SU-DHL-6 (cell line): ENCODE measurements around the gene ACSM6.

Experiments used
- H2AFZ ChIP-seq: fragments of 200-600 bp; sonication (generic); 2 replicates; pipeline ENCODE4 v1.6.1; 2014; ENCODE audit warnings: low read depth, mild to moderate bottlenecking, moderate library complexity, mixed read lengths, antibody characterized with exemption, low read length; ENCODE audit not compliant: severe bottlenecking
- H3F3A ChIP-seq: fragments of 200-600 bp; shearing (Covaris generic); 2 replicates; pipeline ENCODE4 v1.6.0; 2016; ENCODE audit warnings: antibody characterized with exemption, mild to moderate bottlenecking; ENCODE audit not compliant: insufficient read depth
- H3K27ac ChIP-seq: fragments of 200-600 bp; sonication (generic); 2 replicates; pipeline ENCODE4 v1.5.1; 2016; ENCODE audit warnings: low read depth, mild to moderate bottlenecking, low read length, moderate library complexity, mixed read lengths
- H3K27me3 ChIP-seq: fragments of 200-600 bp; sonication (generic), shearing (Covaris generic); 2 replicates; pipeline ENCODE4 v1.6.0; 2014; ENCODE audit warnings: mild to moderate bottlenecking, low read length
- H3K36me3 ChIP-seq: fragments of 200-600 bp; sonication (generic); 2 replicates; pipeline ENCODE4 v1.6.1; 2014; ENCODE audit warnings: mild to moderate bottlenecking, low read length, mixed read lengths
- H3K4me2 ChIP-seq: fragments of 300-600, 200-600 bp; shearing (Covaris generic), sonication (generic); 2 replicates; pipeline ENCODE4 v1.6.0; 2014; ENCODE audit warnings: low read length, low read depth, mild to moderate bottlenecking; ENCODE audit not compliant: poor library complexity, severe bottlenecking
- H3K4me3 ChIP-seq: fragments of 200-600 bp; sonication (generic); 2 replicates; pipeline ENCODE4 v1.5.1; 2014; ENCODE audit warnings: antibody characterized with exemption, low read length, mild to moderate bottlenecking, mixed read lengths; ENCODE audit not compliant: insufficient read depth, poor library complexity, severe bottlenecking
- H3K79me2 ChIP-seq: fragments of 200-600 bp; sonication (generic); 2 replicates; pipeline ENCODE4 v1.6.1; 2014; ENCODE audit warnings: mild to moderate bottlenecking, low read length, moderate library complexity; ENCODE audit not compliant: insufficient read depth
- H3K9ac ChIP-seq: fragments of 200-600 bp; sonication (generic); 2 replicates; pipeline ENCODE4 v1.7.0; 2014; ENCODE audit warnings: mild to moderate bottlenecking, low read length
- H3K9me2 ChIP-seq: fragments of 200-600 bp; sonication (generic); replicated peaks from 2 replicates; pipeline ENCODE4 v1.6.1; 2014; ENCODE audit warnings: low read length; ENCODE audit not compliant: insufficient read depth
- H3K9me3 ChIP-seq: fragments of 200-600 bp; sonication (generic); 2 replicates; pipeline ENCODE4 v1.6.1; 2014; ENCODE audit warnings: low read length, mixed read lengths; ENCODE audit not compliant: insufficient read depth
- H4K20me1 ChIP-seq: fragments of 200-600 bp; sonication (generic); 2 replicates; pipeline ENCODE4 v1.6.1; 2014; ENCODE audit warnings: low read depth, mild to moderate bottlenecking, antibody characterized with exemption, low read length, moderate library complexity, mixed read lengths
- EZH2phosphoT487 ChIP-seq: fragments of 200-600 bp; sonication (generic), shearing (Covaris generic); conservative IDR thresholded peaks from 2 replicates; pipeline ENCODE4 v1.6.1; 2018; ENCODE audit warnings: mild to moderate bottlenecking, antibody characterized with exemption, low read length, moderate library complexity, mixed read lengths
- TF ChIP-seq, protein P1 (sequence below): fragments of 200-600 bp; sonication (generic); IDR thresholded peaks from one replicate; pipeline ENCODE4 v1.5.1; 2017; ENCODE audit warnings: antibody characterized with exemption, mild to moderate bottlenecking, low read length, moderate library complexity; ENCODE audit not compliant: insufficient read depth, poor library complexity, severe bottlenecking

The ACSM6 gene

DNA sequence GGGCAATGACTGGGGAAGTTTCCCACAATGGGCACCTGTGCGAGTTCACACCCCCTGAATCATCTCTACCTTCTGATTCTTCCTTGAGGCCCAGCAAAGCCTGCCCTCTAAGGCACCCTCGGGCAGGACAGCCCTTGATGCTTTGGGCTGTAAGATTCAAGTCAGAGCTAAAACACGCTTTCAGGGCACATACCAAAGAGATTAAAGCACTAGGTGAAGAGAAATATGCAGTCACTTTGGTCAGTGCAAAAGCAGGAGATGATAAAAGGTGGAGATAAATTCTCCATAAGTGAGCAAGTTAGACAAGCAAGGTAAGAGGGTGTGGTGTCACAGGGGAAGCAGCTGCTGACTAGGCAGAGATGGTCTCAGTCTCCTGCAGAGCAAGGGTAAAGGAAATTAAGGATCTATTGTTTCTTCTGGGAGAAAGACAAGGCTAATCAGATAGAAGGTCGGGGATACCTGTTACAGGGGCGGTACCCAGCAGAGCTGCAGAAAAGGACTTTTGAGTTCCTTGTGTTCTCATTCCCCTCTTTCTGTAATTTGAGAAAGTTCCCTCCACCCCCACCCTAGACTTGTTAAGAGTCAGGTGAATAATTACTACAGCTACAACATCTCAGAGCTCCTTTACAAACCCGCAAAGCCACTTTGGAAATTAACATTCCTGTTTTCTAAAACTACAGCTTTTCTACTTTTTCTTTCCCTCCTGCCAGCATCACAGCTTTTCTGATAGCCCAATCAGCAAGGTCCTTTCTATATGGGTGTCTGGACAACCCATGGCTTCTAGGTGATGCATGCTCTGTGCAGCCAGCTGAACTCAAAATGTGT, 70.4 kb downstream of the ACSM6 start:
- Histone ChIP-seq H3K27me3 (no peaks in the 10 kb centered on the region), H3K9ac (no peak overlapping the region), H3K9me3 (no peaks in the 10 kb centered on the region), H3K4me2 (no peak overlapping the region), H3K4me3 (no peak overlapping the region), H3K27ac (no peak overlapping the region), H3K9me2 (no peaks in the 10 kb centered on the region), H4K20me1 (no peaks in the 10 kb centered on the region), H2AFZ (no peak overlapping the region), H3K79me2 (no peaks in the 10 kb centered on the region), H3K36me3 (peaks cover 7% of the 10 kb centered on the region; the same call in 1 of the 2 replicates), H3F3A (no peaks in the 10 kb centered on the region)
- TF ChIP-seq EZH2phosphoT487, result no peak
- TF ChIP-seq, protein P1, sequence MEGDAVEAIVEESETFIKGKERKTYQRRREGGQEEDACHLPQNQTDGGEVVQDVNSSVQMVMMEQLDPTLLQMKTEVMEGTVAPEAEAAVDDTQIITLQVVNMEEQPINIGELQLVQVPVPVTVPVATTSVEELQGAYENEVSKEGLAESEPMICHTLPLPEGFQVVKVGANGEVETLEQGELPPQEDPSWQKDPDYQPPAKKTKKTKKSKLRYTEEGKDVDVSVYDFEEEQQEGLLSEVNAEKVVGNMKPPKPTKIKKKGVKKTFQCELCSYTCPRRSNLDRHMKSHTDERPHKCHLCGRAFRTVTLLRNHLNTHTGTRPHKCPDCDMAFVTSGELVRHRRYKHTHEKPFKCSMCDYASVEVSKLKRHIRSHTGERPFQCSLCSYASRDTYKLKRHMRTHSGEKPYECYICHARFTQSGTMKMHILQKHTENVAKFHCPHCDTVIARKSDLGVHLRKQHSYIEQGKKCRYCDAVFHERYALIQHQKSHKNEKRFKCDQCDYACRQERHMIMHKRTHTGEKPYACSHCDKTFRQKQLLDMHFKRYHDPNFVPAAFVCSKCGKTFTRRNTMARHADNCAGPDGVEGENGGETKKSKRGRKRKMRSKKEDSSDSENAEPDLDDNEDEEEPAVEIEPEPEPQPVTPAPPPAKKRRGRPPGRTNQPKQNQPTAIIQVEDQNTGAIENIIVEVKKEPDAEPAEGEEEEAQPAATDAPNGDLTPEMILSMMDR, result no peak

DNA sequence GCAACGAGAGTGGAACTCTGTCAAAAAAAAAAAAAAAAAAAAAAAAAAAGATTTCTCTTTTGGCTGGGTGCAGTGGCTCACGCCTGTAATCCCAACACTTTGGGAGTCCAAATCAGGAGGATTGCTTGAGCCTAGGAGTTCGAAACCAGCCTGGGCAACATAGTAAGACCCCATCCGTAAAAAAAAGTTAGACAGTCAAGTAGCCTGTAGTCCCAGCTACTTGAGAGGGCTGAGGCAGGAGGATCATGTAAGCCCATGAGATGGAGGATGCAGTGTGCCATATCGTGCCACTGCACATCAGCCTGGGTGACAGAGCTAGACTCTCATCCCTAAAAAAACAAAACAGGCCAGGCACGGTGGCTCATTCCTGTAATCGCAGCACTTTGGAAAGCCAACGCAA, 71.5 kb downstream of the ACSM6 start:
- H3K9ac ChIP-seq, result no peak overlapping the region
- no peaks in the 10 kb centered on the region for H3K27me3 ChIP-seq
- no peak overlapping the region for H2AFZ ChIP-seq
- TF ChIP-seq, protein P1, result no peak
- H3K9me2 ChIP-seq, result no peaks in the 10 kb centered on the region
- H3K4me2 ChIP-seq, result no peak overlapping the region
- no peak overlapping the region for H3K27ac ChIP-seq
- H3K36me3 ChIP-seq, result peaks cover 7% of the 10 kb centered on the region; the same call in 1 of the 2 replicates
- H3F3A ChIP-seq, result no peaks in the 10 kb centered on the region
- no peaks in the 10 kb centered on the region for H3K79me2 ChIP-seq
- no peaks in the 10 kb centered on the region for H3K9me3 ChIP-seq
- H3K4me3 ChIP-seq, result no peak overlapping the region
- no peaks in the 10 kb centered on the region for H4K20me1 ChIP-seq

DNA sequence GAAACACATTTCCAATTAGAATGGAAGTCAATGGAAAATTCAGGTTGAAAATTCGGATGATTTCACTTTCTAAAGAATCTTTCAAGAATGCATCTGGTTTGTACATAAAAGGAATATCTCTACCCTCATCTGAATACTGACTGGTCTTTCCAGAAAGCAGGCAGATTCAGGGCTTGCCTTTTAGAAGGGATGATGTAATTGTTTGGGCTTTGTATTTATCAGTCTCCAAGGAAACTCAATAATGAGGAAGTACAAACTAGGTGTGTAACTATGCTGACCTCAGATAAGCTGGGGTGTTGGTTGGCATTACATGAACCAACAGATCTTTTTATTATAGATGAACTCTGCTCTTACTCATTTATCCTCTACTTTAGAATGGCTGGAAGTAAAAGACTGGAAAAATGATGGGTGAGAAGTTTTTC, 72.6 kb downstream of the ACSM6 start:
- Histone ChIP-seq H3K27me3 (no peaks in the 10 kb centered on the region), H3K9me3 (no peaks in the 10 kb centered on the region), H4K20me1 (no peaks in the 10 kb centered on the region), H2AFZ (no peak overlapping the region), H3F3A (no peaks in the 10 kb centered on the region), H3K9me2 (no peaks in the 10 kb centered on the region), H3K4me2 (no peak overlapping the region), H3K36me3 (peaks cover 7% of the 10 kb centered on the region; the same call in 1 of the 2 replicates), H3K9ac (no peak overlapping the region), H3K4me3 (no peak overlapping the region), H3K27ac (no peak overlapping the region), H3K79me2 (no peaks in the 10 kb centered on the region)
- TF ChIP-seq, protein P1, result no peak
- no peak for TF ChIP-seq EZH2phosphoT487
